Stimulated activated CD8-positive, alpha-beta memory T cell treated with anti-CD3 and anti-CD28 coated beads, Interleukin-12 subunit alpha, Interleukin-12 subunit beta, amount 100 ng/mL, for 1 hour (primary cell): ENCODE measurements around the gene GTF2B.
"Not testable (repeated sequence)": the region's sequence is repeated elsewhere in the genome, so short reads cannot be mapped to it uniquely, and the experiment has no call there.

ENCODE experiments used
- DNase-seq: peaks from one replicate; pipeline ENCODE4 v3.0.0-alpha.2; 2020; ENCODE audit warnings: low read depth

GTF2B gene

DNA sequence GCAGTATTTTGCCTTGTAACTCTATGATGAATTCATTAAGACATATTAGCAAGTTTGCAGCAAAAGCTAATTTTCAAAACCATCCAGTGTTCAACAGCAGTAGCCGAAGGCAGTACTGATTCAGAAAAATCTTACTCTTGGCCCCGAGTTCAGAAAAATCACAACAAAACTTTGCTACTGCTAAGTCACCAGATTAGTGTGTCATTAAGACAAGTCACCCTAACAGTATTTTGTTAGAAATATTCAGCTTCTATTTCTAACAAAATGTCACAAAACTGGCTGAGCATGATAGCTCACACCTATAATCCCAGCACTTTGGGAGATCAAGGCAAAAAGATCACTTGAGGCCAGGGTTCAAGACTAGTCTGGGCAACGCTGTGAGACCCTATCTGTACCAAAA lies 8.2 kb downstream of the GTF2B start:
- DNase-seq: no peak

DNA sequence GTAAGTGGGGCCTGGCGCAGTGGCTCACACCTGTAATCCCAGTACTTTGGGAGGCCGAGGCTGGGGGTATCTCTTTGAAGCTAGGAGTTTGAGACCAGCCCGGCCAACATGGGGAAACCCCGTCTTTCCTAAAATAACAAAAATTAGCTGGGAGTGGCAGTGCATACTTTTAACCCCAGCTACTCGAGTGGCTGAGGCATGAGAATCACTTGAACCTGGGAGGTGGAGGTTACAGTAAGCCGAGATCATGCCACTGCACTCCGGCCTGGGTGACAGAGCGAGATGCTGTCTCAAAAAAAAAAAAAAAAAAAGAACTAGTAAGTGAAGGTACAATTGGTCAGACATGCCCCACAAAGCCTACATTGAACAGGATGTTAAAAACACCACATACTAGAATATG lies 10.7 kb downstream of the GTF2B start:
- not testable (repeated sequence) for DNase-seq

DNA sequence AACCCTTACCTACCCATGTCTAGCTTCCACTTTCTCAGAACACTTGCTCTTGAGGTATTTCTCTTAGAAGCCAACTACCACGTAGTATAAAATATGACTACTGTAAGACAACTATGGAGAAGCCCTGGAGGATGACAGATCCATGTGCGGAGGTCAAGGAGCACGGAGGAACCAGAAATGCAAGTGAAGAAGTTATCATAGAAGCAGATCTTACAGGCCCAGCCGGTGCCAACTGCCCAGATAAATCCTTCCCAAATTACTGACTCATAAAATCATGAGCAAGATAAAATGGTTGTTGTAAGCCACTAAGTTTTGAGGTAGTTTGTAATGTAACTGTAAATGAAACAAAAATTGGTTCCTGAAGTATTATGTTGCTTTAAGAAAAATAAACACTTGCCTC lies 12.6 kb downstream of the GTF2B start:
- no peak for DNase-seq

GRCh38 chr1:88877911-88878310 lies 13.5 kb downstream of the GTF2B start:
- DNase-seq: no peak

- no peak for DNase-seq
Observed at GRCh38 chr1:88877382-88877825, 14.0 kb downstream of the GTF2B start.

DNA sequence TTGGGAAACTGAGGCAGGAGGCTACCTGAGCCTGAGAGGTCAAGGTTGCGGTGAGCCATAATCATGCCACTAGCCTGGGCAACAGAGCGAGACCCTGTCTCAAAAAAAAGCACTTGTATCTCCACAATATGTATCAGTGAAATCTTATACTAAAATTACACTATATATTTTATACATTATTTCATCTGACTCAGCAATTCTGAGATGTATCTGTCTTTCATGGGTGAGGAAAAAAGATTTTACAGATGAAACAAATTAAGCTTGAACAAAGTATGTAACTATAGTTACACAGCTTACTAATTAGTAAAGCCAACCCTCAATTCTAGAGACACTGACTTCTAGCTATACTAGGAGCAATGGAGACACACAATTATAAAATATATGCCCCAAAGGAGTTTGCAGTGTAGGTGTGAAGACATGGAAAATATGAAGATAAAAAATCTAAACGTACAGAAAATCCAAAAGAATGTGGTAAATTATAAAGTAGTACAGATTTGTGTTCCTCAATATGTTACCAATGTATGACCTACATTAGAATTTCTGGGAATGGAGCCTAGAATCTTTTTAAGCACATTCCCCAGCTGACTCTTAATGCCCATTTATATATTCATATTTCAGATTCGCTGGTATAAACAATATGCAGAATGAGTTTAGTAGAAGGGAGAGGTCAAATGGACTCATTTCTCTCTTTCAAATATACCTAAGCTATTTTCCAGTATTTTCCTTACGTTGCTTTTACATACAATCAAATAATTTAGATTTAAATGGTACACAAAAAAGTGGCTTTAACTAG lies 14.6 kb downstream of the GTF2B start:
- no peak for DNase-seq

GRCh38 chr1:88875595-88875994 lies 15.8 kb downstream of the GTF2B start:
- no peak for DNase-seq

- no peak for DNase-seq
Observed at GRCh38 chr1:88873737-88874349, 17.5 kb downstream of the GTF2B start.

GRCh38 chr1:88869644-88870043 lies 21.7 kb downstream of the GTF2B start:
- DNase-seq: not testable (repeated sequence)

- DNase-seq: no peak
Observed at GRCh38 chr1:88867743-88868521, 23.4 kb downstream of the GTF2B start.

DNA sequence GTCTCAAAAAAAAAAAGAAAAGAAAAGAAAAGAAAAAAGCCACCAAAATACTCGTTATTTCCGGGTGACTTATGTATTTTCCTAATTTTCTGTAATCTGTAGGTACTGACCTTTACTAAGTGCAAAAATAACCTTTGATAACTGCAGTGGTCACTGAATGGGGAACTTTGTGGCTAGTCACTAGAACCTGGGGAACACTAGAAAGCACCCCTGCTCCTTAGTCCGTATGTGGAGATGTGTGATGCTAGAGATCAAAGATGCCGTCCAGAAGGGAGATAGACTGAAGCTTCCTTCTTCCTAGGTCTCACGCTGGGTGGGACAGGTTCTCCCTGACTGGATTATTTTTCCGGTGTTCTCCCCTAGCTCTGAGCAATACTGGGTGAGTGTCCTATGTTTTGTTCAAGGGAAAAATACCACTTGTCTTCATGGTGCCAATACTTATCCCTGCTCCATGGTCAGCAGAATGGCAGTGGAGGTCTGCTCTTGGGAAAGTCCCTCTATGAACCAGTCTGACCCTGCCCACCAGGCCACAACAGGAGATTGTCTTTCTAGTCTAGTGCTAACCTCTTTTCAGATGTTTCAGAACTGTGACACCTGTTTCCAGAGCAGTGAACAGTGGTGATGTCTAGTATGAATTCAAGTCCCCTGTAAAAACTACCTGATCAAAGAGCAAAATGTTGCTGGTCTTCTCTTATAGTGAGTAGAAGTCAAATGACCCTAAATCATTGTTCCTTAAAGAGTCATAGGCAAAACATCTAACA lies 39.9 kb downstream of the GTF2B start:
- DNase-seq: no peak

- no peak for DNase-seq
Observed at GRCh38 chr1:88847643-88848042, 43.7 kb downstream of the GTF2B start.

- DNase-seq: no peak
Observed at GRCh38 chr1:88825721-88826120, 65.6 kb downstream of the GTF2B start.

GRCh38 chr1:88819642-88820041 lies 71.7 kb downstream of the GTF2B start:
- not testable (repeated sequence) for DNase-seq

DNA sequence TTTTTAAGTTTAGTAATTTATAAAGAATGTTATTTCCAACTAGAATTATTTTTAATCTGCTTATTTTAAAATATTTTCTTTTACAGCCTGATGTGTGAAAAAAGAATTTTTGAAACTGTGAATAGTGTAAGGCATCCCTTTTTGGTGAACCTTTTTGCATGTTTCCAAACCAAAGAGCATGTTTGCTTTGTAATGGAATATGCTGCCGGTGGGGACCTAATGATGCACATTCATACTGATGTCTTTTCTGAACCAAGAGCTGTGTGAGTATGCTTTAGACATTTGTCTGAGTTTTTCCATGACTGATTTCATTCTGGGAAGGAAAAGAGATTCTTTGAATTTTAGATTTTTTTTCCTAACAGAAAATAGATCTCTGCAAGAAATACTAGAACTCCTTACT lies 77.9 kb downstream of the GTF2B start:
- DNase-seq: no peak

DNA sequence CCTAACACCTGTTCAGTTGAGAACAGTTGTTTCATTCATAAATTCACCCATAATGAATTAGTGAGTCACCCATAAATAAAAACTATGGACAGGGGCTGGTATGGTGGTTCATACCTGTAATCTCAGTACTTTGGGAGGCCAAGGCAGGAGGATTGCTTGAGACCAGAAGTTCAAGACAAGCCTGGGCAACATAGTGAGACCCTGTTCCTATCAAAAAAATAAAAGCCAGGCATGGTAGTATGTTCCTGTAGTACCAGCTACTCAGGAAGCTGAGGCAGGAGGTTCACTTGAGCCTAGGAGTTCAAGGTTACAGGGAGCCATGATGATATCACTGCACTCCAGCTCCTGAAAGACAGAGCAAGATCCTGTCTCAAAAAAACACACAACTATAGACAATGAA lies 79.0 kb downstream of the GTF2B start:
- no peak for DNase-seq

DNA sequence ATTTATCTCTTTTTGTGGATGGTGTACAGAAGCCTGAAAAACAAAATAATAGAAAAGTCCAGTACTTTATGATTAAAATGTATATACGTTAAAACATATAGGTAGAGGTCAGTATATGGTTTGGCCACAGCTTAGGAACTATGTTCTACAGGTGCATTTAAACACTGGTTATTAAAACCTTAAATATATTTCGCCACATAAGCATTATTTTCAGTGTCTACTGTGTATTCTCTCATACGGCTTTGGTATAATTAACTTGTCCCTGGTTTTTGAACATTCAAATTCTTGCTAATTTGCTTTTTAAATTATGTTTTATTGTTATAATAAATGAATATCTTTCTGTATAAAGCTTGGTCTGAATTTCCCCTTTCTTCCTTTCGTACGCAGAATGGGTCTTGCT lies 87.9 kb downstream of the GTF2B start:
- no peak for DNase-seq

DNA sequence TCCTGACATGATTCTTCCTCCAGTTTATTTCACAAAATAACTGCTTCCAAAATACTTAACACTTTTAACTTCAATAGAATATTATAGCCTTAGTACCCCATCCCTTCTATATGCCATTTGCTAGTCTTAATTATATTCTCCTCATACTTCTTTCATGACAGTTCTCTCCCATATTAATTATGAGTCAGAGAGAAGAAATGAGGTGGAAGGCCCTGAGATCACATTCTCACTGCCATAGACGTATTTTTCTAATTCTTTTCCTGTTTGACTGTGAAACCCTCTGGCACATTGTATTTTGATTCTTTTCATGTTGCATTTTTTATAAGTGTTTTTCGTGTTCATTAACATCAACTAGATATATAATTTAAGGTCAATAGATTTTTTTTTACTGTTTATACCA lies 88.4 kb downstream of the GTF2B start:
- no peak for DNase-seq
